DOHH2 (cell line): Measurements from ENCODE around the gene SMU1.

Experiments
- EZH2phosphoT487 ChIP-seq: fragments of 200-600 bp; sonication (generic); IDR thresholded peaks from 2 replicates; pipeline ENCODE4 v1.6.1; 2017; ENCODE audit warnings: borderline replicate concordance, mild to moderate bottlenecking, antibody characterized with exemption, low read length, moderate library complexity, mixed read lengths
- TF ChIP-seq, protein P1 (sequence below): fragments of 200-600 bp; sonication (generic); IDR thresholded peaks from one replicate; pipeline ENCODE4 v1.5.1; 2014; ENCODE audit warnings: antibody characterized with exemption, mild to moderate bottlenecking, low read depth, low read length; ENCODE audit not compliant: poor library complexity, severe bottlenecking

DNA sequence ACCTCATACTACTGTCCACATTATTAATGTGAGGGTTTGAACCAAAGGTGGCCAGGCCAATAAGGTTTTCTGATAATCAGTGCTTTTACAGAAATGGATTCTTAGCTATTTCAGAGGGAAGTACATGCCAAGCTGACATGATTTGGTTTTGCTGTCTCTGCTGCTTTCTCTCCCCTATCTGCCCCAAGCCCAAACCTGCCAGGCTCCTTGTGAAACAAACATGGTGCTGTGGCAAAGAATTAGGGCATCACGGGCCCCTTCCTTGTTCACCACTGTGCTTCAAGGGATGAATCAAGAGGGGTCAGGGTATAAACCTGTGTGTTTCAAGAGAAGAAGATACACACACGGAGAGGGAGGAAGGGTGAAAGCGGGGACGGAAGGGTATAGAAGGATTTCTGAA, 41.3 kb upstream of the SMU1 start:
- TF ChIP-seq, protein P1, sequence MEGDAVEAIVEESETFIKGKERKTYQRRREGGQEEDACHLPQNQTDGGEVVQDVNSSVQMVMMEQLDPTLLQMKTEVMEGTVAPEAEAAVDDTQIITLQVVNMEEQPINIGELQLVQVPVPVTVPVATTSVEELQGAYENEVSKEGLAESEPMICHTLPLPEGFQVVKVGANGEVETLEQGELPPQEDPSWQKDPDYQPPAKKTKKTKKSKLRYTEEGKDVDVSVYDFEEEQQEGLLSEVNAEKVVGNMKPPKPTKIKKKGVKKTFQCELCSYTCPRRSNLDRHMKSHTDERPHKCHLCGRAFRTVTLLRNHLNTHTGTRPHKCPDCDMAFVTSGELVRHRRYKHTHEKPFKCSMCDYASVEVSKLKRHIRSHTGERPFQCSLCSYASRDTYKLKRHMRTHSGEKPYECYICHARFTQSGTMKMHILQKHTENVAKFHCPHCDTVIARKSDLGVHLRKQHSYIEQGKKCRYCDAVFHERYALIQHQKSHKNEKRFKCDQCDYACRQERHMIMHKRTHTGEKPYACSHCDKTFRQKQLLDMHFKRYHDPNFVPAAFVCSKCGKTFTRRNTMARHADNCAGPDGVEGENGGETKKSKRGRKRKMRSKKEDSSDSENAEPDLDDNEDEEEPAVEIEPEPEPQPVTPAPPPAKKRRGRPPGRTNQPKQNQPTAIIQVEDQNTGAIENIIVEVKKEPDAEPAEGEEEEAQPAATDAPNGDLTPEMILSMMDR = no peak
- TF ChIP-seq EZH2phosphoT487 = no peak
